ENCODE data around the gene CNTN1.

GRCh38 chr12:41120211-41120610 is 428.0 kb downstream of the CNTN1 start:
- TF ChIP-seq CTCF (IDR thresholded peaks at IDR 0.05): no peak
- TF ChIP-seq POLR2AphosphoS5 (IDR thresholded peaks at IDR 0.05): no peak
